Cerebellar nuclear complex (tissue), 1 donor: ENCODE results near the gene PDLIM1.

Experiments
- DNase-seq, 2 experiments: peaks; one replicate each; lab custom pipeline; 2025; lab: John Stamatoyannopoulos, UW

Gene PDLIM1

DNA sequence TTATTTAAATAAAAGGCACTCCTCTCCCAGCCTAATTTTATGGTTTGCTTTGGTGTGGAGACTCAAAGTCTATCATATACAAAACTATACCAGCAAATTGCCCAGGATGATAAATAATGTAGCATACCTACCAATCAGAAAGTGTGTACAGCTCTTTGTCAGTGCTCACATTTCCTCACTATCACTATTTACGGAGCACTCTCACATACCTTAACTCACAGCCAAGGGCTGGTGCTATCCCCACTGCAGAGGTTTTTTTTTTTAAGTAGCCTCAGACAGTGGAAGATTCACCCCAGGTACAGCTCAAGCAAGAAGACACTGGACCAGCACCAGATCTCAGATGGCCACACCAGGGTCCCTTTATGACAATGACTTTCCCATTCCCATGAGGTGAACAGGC lies 2.5 kb downstream of the PDLIM1 start:
- DNase-seq, result no peak

DNA sequence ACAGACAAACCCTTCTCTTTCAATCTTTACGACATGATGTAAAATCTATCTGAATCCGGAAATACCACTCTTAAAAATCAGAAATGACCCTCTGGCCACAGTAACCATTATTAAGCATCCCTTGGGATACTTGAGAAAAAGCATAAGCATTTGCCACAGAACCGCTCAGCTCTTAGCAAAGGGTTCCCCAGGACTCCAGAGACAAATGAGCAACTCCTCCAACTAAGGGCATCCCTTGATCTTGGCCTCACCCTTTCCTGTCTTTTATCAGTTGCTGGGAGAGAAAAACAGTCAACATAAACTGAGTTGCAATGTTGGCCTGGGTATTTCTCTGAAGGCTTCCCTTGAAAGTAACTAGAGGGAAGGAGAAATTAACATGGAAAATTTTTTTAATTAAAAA lies 3.5 kb downstream of the PDLIM1 start:
- no peak for DNase-seq

GRCh38 chr10:95286707-95287106 lies 4.1 kb downstream of the PDLIM1 start:
- no peak for DNase-seq

- DNase-seq, result no peak
Observed at GRCh38 chr10:95285556-95285955, 5.2 kb downstream of the PDLIM1 start.

GRCh38 chr10:95284807-95285206 lies 6.0 kb downstream of the PDLIM1 start:
- DNase-seq, result no peak

GRCh38 chr10:95282107-95282506 lies 8.7 kb downstream of the PDLIM1 start:
- no peak for DNase-seq

- no peak for DNase-seq
Observed at GRCh38 chr10:95281206-95281605, 9.6 kb downstream of the PDLIM1 start.

DNA sequence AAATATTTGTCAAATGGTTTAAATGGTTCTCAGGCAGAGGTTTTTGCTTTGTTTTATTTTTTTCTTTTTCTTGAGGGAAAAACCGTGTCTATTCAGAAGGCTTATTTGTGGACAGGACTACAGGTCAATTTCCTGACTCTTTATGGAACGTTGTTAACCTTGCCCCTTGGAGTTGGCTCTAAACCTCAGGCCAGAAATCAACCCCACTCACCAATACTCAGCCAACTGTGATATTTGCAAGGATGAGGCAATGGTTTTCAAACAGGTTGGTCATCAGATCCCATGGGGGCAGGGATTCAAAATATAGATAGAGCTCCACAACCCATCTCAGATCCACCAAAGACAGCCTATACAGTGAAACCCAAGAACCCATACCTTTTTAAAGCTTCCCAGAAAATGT lies 10.2 kb downstream of the PDLIM1 start:
- no peak for DNase-seq

GRCh38 chr10:95279042-95279820 lies 11.6 kb downstream of the PDLIM1 start:
- no peak for DNase-seq

- no peak for DNase-seq
Observed at GRCh38 chr10:95278061-95278988, 12.5 kb downstream of the PDLIM1 start.

GRCh38 chr10:95277614-95278013 lies 13.2 kb downstream of the PDLIM1 start:
- no peak for DNase-seq

GRCh38 chr10:95277201-95277570 lies 13.6 kb downstream of the PDLIM1 start:
- DNase-seq, result no peak

DNA sequence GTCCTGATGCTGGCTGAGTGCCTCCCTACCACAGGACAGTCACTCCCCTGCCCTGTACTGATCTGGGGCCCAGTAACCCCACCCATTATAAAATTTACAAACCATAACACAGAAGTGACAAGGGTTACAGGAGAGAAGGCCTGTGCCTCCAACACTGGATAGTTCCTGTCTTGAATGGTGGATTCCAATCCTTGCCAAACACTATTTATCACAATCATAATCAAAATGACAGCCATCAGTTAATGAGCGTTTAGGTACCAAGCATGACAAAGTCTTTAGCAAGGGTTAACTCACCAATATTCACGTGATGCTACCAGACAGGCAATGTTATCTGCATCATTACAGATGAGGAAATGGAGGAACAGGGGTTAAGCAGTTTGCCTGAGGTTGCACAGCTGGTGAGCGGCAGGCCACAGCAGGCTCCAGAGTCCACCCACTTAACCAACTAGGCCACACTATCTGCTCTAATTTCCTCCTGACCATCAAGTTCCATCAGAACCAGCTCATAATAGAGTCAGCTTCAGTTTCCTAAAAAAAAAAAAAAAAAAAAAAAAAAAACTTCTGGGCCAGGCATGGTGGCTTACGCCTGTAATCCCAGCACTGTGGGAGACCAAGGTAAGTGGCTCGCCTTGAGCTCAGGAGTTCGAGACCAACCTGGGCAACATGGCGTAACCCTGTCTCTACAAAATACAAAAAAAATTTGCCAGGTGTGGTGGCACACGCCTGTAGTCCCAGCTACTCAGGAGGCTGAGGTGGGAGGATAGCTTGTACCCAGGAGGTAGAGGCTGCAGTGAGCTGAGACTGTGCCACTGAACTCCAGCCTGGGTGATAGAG lies 14.2 kb downstream of the PDLIM1 start:
- DNase-seq, result no peak

DNA sequence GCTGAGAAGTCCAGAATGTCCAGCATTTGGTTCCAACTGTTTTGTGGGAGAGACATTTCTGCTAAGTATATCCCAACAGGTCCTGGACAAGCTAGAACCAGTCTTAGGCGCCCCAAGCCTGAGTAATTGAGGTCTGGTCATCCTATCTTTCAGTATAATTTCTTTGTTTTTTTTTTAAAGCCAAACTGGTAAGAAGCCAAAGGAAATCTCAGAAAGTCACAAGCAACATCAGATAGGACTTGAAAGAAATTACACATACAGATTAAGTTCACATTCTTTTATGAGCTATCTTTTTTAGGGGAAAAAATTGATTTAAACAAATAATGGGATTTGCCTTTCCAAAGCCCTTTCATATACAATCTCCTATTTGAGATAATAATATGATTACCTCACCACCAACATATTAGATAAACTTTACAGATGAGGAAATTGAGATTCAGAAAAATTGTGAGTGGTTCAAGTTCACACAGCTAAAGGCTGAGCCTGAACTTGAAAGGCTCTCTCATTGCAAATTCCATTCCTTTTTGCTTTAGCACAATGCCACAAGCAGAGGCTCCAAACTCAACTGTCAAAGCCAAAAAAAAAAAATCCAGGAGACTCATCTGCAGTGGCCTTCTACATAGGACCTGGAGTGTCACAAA lies 15.0 kb downstream of the PDLIM1 start:
- no peak for DNase-seq

DNA sequence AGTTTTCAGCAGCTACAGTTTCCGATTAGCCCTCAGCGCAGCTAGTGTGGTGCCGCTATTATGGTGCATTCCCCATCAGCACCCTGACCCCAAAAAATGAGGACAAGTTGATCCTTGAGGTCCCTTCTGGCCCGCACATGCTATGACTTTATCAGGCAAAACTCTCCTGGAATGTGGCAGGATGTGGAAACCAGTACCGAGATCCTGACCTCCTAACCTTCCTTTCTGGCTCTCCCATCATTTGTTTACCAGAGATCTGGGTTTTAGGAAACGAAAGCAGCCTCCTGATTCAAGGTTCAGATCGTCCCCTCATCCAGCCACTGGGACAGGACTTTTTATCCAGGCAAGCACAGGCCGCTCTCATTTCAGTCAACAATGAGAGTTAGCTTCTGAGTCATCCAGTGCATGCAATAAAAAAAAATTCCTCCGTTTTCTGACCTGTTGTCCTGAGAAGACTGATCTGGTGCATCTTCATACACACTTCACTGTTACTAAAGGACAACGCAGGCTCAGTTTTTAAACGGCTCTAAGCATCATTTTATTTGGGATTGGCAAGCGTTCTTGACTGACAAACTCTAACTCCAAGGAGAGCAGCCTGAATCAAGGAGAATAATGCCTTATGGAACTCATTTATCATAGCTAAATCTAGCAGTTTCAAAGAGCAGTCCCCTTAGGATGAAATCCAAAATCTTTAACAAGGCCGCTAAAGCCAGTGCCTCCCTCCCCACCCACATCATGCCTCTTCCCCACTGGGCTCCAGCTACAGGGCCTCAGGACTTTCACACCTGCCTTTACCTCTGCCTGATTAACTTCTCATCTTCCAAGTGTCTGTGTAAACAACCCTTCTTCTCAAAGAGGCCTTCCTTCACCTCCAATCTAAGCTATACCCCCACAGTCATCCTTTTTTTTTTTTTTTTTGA lies 17.1 kb downstream of the PDLIM1 start:
- no peak for DNase-seq

GRCh38 chr10:95268438-95268837 lies 22.4 kb downstream of the PDLIM1 start:
- DNase-seq, result no peak

GRCh38 chr10:95267251-95267650 lies 23.6 kb downstream of the PDLIM1 start:
- DNase-seq, result no peak

- no peak for DNase-seq
Observed at GRCh38 chr10:95266674-95267095, 24.1 kb downstream of the PDLIM1 start.

- DNase-seq, result no peak
Observed at GRCh38 chr10:95265572-95265971, 25.2 kb downstream of the PDLIM1 start.

DNA sequence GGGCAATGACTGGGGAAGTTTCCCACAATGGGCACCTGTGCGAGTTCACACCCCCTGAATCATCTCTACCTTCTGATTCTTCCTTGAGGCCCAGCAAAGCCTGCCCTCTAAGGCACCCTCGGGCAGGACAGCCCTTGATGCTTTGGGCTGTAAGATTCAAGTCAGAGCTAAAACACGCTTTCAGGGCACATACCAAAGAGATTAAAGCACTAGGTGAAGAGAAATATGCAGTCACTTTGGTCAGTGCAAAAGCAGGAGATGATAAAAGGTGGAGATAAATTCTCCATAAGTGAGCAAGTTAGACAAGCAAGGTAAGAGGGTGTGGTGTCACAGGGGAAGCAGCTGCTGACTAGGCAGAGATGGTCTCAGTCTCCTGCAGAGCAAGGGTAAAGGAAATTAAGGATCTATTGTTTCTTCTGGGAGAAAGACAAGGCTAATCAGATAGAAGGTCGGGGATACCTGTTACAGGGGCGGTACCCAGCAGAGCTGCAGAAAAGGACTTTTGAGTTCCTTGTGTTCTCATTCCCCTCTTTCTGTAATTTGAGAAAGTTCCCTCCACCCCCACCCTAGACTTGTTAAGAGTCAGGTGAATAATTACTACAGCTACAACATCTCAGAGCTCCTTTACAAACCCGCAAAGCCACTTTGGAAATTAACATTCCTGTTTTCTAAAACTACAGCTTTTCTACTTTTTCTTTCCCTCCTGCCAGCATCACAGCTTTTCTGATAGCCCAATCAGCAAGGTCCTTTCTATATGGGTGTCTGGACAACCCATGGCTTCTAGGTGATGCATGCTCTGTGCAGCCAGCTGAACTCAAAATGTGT lies 26.4 kb downstream of the PDLIM1 start:
- DNase-seq, result no peak
